Effector CD4-positive, alpha-beta T cell (primary cell): ENCODE measurements around the gene SYT11.
"Not testable (repeated sequence)": the region's sequence is repeated elsewhere in the genome, so short reads cannot be mapped to it uniquely, and the experiment has no call there.

Experiments used
- DNase-seq: peaks from one replicate; pipeline ENCODE4 v3.0.0-alpha.2; 2020

SYT11 gene

DNA sequence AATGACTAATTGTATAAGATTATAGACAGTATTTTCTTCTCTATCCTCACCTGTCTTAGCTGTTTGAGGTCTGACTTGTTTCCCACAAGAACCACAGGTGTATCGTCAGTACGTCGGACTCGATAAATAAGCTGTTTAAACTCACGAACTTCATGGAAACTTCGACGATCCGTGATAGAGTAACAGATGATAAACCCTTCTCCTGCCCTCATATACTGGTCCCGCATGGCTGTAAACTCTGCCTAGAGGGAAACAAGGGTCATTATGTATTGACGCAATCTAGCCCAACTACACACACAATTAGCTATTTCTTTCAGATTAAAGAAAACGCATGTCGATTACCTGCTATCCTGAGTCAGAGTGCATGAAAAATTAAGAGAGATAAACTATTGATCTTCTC is 44.9 kb downstream of the SYT11 start:
- no peak for DNase-seq

DNA sequence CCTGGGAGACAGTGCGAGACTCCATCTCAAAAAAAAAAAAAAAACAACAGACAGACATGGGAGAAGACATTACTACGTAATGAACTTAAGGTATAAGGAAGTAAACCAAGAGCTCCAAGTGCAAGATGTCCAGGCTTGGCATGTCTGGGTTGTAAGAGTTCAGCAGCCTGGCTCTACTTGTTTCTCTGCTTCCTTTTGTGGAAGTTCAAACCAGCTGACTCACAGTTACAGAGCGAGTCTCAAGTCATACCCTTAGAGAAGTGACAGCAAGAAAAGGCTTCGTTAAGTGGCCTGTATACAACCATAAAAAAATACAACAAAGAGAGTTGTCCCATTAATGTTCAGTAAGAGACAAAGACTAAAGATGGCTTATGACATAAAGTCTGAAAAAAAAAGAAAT is 50.5 kb downstream of the SYT11 start:
- no peak for DNase-seq

DNA sequence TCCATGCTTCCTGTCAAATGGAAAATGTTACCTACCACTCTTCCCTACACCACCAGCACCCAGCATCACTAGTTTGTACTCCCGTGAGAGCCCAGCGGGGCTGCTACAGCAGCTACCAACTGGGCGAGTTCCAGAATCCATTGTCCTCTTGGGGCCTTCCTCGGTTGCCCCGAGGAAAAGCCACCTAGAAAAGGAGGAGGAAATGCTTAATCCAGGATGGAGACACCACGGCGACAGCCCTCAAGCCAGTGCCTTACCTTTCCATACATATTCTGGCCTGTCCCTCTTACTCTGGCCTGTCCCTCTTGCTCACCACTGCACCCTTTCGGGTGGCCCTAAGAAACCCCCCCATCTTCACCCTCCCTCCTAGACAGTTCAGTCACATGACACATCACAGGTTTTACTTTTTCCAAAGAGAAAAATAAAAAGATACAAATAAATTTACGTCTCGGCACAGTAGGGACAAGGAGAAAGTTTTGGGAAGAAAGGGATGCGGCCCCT is 51.3 kb downstream of the SYT11 start:
- DNase-seq, result no peak

DNA sequence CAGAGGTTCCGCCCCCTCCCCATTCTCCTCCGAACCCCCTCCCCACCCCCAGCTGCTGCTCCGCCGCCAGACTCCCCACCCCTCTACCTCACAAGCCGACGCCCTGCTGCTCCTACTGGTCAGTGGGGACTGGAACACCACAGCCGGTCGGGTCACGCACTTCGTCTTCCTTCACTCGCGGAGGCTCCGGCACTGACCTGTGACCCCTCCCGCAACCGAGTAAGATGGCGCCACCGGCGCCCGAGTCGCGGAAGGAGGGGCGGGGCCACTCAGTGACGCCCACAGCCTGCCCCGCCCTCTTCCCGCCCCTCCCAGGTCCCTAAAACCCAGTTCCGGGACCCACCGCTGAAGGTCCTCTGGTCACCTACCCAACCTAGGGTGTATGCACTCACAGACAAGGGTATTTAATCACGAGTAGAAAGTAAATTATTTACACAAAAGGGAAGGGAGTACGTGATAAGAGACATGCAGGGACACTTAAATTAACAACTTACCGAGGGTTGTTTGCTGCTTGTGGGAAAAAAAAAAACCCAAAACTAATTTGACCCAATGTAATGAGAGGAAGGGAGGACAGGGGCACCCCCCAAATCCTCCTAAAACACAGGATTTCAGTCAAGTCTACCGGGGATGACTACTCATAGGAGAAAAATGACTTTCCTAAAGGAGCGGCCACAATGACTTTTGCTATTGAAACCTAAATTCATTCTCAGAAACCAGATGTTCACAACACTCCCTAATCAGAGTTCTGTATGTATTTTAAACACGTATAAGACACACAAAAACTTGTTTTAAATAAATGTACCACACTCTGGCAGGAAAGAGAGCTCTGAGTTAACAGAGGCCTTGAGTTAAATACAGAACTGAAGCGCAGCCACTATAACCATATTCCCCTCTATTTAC is 52.0 kb downstream of the SYT11 start, which contains the start of gene RIT1:
RIT1 (minus strand) TSS at position 194 of the 900 bp plus-strand sequence. CDS start 588 bp downstream, outside the sequence.
- peak; percentile 83 for DNase-seq

DNA sequence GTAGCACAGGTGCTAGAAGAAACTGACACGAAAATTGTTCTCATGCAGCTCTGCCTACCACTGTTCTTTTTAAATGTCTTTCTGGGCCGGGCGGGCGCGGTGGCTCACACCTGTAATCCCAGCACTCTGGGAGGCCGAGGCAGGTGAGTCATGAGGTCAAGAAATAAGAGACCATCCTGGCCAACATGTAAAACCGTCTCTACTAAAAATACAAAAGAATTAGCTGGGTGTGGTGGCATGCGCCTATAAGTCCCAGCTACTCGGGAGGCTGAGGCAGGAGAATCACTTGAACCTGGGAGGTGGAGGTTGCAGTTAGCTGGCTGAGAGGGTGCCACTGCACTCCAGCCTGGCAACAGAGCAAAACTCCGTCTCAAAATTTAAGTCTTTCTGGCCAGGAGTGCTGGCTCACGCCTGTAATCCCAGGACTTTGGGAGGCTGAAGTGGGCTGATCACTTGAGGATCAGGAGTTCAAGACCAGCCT is 52.7 kb downstream of the SYT11 start:
- DNase-seq, result no peak

DNA sequence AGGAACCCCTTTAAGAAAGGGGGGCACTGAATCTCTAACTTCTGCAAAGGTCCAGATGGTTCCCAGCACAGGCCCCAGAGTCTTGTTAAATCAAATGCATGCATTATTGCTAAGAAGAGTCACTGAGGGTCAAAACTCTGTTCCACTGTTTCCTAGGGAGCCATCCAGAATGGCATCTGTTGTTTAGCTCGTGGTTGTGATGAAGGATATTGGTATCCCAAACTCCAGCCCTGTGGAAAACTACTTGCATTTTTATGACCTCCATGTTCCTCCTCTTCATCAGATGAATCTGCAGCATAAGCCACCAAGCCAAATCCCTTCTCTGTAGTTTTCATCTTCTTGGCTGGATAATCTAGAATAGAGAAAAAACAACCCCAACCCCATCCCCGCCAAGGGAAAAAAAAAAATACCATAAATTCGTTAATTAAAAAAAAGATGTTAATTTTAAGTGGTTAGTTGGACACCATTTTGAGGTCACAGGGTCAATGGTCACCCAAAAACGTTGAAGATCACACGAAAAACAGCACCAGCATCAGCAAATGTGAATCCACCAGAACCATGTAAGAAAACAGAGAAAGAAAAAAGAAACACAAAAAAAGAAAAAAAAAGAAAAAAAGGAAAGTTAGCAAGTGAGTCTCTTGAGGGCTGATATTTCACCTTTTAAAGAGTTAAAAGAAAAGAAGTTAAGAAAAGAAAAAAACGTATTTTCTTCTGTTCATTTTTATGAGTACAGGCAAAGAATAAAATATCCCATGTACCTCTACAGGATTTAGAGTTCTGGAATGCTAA is 54.8 kb downstream of the SYT11 start:
- DNase-seq, result no peak

DNA sequence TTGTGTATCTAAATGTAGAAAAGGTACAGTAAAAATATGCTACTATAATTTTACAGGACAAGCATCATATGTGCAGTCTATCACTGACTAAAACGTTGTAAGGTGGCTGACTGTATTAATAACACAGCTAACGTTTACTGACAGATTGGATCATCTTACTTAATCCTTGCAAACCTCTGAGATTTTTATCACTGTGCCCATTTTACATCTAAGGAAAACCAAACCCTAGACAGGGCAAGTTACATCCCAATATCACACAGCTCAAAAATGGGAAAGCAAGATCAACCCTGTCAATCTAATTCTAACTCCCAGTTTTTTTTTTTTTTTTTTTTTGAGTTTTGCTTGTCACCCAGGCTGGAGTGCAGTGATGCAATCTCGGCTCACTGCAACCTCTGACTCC is 59.3 kb downstream of the SYT11 start:
- DNase-seq, result no peak

DNA sequence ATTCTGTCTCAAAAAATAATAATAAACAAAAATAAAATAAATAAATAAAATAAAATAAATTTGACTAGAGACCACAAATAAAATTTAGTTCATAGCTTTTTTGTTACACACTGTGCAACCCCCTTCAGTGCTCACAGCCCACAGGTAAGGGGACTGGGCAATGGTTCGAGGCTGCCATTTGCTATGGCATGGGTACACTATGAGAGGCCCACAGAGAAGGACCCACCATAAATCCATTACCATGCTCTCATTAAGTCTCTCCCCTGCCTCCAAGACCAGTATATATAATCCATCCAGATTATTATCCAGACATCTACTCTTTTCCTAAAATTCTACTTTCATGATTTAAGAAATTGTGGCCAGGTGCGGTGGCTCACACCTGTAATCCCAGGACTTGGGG is 60.4 kb downstream of the SYT11 start:
- no peak for DNase-seq

DNA sequence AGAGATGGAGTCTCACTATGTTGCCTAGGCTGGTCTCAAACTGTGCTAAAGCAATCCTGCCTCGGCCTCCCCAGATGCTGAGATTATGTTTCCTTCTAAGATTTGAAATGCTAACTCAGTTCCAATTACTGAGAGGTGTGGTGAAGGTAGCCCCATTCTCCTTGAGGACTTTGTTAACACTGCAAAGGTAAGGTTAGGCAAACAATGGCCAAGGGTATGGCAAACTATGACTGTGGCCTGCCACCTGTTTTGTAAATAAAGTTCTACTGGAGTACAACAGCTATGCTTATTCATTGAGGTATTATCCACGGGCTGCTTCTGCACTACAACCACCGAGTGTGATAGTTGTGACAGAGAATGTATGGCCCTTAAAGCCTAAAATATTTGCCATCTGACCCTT is 61.4 kb downstream of the SYT11 start:
- DNase-seq, result no peak

DNA sequence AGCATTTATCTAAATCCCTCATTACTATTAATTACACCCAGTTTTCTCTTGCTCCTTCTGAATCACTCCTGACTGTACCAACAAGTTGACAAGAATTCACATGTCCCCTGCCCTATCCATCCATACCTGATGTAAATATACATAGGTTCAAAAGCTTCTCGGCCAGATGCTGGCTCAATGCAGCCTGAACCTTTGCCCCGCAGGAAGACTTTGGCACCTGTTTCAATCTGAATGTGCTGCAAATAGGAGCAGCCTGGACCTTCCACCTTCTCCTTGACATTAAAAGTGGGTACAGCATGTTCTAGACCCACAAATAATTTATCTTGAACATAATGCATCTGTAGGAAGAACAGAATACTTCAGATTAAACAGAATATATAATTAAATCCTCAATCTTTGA is 66.1 kb downstream of the SYT11 start:
- DNase-seq, result no peak

DNA sequence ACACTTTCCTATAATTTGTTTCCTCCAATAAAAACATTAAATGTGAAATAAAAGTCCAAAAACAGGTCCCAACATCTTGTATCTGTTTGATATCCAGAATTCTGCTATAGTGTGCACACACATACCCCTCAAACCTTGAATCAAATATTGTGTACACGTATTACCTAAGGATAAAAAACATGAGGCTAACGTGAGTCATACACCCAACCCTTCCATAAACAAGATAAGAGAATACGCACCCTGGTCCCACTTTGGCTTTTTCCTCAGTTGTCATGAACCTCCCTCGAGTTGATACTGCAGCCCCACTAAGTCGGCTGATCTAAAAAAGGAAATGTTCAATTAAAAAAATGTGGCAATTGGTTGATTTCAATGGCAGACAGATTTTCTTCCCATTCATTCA is 69.7 kb downstream of the SYT11 start:
- DNase-seq, result no peak

DNA sequence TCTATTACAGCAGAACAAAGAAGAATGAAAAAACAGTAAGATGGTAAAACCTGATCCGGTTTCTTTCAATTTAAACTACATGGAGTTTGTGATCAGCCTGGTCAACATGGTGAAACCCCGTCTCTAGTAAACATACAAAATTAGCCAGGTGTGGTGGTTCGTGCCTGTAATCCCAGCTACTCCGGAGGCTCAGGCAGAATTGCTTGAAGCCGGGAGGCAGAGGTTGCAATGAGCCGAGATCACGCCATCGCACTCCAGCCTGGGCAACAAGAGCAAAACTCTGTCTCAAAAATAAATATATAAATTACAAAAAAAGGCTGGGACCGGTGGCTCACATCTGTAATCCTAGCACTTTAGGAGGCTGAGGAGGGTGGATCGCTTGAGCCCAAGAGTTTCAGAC is 71.4 kb downstream of the SYT11 start:
- DNase-seq, result not testable (repeated sequence)

DNA sequence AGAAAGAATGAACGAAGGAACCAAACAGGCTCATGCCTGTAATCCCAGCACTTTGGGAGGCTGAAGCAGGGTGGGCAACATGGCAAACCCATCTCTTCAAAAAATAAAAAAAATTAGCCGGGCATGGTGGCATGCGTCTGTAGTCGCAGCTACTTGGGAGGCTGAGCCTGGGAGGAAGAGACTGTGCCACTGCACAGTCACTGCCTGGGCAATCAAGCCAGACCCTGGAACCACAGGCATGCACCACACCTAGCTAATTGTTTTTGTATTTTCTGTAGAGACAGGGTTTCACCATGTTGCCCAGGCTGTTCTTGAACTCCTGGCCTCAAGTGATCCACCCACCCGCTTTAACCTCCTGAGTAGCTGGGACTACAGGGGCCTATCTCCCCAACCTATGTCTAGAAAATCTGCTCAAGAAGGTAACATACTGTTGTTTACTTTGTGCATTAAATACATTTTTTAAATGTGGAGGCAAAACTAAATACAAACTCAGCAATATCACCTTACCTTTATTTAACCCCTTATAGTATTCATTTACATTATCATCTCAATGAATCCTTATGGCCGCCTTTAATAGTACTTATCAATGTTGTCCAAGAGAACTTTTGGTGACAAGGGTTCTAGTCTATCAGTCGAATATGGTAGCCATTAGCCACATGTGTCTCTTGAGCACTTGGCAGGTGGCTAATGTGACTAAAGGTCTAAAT is 72.1 kb downstream of the SYT11 start:
- no peak for DNase-seq

DNA sequence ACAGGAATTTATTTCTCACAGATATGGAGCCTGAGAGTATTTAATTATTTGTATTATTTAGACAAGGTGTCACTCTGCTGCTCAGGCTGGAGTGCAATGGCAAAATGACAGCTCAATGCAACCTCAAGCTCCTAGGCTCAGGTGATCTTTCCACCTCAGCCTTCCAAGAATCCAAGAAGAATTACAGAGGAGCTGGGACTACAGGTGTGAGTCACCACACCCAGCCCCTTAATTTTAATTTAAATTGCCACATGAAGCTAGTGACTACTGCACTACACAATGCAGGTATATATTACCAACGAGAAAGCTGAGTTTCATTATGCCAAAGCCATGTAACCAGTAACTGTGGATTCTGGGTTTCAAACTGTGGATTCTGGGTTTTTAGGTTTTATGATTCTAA is 72.7 kb downstream of the SYT11 start:
- DNase-seq, result no peak

DNA sequence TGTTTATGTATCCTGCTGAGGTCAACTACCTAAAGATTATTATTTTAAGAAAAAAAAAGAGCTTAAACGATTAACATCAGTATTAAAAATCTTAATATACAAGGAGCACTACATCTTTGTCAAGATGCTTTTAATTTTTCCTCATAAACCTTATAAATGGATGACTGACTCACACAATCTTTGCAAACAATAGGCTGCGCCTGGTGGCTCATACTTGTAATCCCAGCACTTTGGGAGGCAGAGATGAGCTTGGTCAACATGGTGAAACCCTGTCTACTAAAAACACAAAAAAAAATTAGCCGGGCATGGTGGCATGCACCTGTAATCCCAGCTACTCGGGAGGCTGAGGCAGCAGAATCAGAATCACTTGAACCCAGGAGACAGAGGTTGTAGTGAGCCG is 73.1 kb downstream of the SYT11 start:
- DNase-seq, result no peak

DNA sequence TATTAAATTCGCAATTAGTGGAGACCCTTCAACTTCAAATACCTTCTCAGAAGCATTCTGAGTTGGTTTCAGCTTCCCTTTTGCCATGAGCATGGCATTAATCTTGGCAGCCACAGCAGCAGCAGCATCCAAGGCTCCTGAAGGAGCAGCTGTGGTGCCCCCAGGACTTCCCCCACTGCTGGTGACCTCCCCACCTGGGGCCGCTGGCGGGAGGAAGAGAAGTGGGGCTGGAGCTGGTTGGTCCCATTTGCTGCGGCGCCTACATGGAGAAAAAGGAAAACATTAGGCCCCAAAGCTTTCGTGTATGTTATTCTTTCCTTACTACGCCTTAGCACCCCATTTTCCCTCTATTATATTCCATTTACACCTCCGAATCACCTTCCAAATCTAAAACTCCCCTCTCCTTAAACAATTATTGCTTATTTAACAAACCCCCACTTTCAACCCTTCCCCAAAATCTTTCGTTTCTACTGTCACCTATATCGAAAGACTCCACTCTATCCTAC is 74.3 kb downstream of the SYT11 start:
- no peak for DNase-seq

DNA sequence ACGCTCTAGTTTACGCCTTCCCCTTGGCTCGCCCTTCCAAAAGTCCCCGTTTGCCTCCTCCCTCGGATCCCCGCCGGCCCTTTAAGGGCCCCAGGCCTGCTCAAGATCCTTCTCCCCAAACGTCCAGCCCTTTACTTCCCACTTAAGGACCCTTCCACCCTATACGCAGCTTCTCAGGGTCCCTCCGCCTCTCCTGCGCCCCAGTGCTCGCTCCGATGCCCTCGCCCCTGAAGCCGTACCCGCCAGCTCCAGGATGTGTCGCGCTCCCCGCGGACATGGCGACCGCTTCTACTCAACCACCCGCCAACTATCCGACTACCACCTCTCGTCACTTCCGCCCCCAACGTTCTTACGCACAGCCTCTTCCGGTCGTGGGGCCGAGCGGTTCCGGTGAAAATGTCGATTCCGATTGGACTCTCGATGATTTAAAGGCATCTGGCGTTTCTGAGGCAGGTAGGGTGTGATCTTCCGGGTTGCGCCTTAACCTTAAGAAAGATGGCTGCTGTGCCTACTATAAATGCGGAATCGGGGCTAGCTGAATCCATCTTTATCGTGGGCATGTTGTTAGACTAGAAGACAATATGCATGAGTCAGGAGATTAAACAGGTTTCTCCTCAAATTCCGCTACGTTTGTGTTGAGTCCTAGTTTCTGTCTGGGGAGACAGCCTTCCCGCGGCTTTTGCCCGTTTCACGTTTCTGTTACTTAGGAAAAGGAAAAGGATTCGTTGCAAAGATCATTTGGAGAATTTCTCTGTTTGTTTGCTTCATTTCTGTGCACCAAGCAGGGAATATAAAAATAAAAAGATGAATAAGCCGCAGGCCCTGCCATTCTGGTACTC is 74.9 kb downstream of the SYT11 start, which contains the start of gene KHDC4:
KHDC4 (minus strand) TSS at position 317 of the 839 bp plus-strand sequence; CDS start at position 277, 40 bp downstream.
- peak; percentile 91 for DNase-seq
